Cerebellar cortex (tissue), 1 donor: ENCODE measurements around the gene FAT1.
"Not testable (repeated sequence)": the region's sequence is repeated elsewhere in the genome, so short reads cannot be mapped to it uniquely, and the experiment has no call there.

Source experiments
- DNase-seq: peaks from one replicate; pipeline ENCODE4 v3.0.0-alpha.2; 2015; ENCODE audit warnings: low spot score

FAT1 gene, protein sequence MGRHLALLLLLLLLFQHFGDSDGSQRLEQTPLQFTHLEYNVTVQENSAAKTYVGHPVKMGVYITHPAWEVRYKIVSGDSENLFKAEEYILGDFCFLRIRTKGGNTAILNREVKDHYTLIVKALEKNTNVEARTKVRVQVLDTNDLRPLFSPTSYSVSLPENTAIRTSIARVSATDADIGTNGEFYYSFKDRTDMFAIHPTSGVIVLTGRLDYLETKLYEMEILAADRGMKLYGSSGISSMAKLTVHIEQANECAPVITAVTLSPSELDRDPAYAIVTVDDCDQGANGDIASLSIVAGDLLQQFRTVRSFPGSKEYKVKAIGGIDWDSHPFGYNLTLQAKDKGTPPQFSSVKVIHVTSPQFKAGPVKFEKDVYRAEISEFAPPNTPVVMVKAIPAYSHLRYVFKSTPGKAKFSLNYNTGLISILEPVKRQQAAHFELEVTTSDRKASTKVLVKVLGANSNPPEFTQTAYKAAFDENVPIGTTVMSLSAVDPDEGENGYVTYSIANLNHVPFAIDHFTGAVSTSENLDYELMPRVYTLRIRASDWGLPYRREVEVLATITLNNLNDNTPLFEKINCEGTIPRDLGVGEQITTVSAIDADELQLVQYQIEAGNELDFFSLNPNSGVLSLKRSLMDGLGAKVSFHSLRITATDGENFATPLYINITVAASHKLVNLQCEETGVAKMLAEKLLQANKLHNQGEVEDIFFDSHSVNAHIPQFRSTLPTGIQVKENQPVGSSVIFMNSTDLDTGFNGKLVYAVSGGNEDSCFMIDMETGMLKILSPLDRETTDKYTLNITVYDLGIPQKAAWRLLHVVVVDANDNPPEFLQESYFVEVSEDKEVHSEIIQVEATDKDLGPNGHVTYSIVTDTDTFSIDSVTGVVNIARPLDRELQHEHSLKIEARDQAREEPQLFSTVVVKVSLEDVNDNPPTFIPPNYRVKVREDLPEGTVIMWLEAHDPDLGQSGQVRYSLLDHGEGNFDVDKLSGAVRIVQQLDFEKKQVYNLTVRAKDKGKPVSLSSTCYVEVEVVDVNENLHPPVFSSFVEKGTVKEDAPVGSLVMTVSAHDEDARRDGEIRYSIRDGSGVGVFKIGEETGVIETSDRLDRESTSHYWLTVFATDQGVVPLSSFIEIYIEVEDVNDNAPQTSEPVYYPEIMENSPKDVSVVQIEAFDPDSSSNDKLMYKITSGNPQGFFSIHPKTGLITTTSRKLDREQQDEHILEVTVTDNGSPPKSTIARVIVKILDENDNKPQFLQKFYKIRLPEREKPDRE (N-terminal part only)

DNA sequence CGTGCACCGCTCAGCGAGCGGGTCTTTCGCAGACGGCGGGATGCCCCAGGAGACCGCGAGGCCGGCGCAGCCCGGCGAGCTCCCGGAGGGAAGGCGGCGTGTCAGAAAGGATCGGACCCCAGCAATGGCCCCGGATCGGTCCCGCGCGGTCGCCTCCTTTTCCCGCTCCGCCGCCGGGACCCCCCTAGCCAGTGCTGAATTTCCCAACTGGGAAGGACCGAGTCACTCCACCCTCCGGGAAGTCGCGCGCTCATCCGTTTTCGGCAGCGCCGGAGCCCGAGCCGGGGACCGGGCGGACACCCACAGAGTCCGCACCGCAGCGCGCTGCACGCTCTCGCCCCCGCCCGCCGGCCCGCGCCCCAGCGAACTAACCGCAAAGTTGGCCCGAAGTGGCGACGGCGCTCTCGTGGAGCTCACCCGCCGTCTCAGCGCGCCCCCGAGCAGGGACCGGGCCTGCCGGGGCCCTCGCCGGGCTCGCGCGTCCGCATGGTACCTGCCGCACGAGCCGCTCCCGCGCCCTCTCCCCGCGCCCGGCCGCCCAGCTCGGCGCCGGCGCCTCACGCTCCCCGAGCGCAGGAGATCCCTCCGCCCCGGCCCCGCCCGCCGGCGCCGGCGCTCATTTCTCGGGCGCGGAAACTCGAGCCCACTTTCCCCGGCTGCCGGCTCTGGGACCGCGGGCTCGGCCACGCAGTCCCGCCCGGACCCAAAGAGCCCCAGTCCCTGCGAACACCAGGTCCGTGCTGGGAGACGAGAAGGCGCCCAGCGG is at the start of gene FAT1:
TSS of gene FAT1 (minus strand) at position 565 of the 766 bp plus-strand sequence. CDS start 14,029 bp downstream, outside the sequence.
- DNase-seq, result peak; percentile 60

GRCh38 chr4:186772936-186773487 is 49.4 kb upstream of the FAT1 start:
- DNase-seq, result no peak

- DNase-seq, result no peak
These were observed 48.0 kb upstream of the FAT1 start for GRCh38 chr4:186771624-186772023.

GRCh38 chr4:186770481-186771175 is 47.0 kb upstream of the FAT1 start:
- peak; percentile 6 for DNase-seq

DNA sequence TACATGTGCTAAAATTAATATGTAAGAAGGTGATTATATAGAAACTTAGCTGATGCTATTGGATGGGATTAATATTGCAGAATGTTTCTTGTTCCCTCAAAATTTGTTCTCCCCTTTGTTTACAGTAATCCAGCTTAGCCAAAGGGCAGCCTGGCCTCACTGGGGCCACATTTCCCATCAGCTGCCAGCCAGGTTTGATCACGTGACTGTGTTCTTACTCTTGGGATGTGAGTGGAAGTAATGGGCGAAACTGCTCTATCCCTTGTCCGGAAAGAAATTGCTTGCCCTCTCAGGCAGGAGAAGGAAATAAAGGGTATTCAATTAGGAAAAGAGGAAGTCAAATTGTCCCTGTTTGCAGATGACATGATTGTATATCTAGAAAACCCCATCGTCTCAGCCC is 44.1 kb upstream of the FAT1 start:
- DNase-seq, result no peak

DNA sequence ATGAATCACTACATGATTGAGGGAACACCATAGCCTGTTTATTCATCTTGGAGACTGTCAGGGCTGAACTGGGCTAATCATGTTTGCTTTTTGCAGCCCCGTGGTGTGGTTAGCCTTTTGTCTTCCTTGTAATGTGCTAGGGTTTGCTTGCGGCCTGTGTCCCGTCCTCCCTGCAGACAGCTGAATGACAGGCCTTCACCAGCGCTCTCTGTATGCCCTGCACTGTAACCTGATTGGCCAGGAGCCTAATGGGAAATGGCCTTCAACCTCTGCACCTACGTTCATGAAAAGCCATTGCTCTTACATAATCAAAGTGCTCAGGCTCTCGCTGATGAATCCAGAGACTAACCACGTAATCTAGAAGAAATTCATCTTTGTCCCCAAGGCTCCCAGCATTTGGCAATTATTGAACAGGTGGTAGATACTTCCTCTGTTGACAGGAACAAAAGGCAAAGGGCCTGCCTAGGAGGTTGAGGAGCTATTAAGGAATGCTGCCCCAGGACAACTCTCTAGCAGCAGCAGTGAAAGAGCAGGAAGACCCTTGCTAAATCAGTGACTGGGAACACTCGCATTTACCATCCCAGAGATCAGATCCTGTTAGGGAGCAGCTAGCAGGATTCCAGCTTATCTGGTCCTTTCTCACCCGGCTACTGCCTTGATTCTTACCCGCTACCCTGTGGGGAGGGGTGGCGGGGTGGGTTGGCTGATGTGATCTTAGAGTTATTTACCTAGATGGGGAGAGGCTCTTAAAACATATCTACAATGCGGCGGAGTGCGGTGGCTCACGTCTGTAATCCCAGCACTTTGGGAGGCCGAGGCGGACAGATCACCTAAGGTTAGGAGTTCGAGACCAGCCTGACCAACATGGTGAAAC is 42.3 kb upstream of the FAT1 start:
- DNase-seq, result no peak

- DNase-seq, result no peak
These were observed 41.5 kb upstream of the FAT1 start for GRCh38 chr4:186765138-186765537.

- DNase-seq, result no peak
These were observed 40.8 kb upstream of the FAT1 start for GRCh38 chr4:186764457-186764856.

GRCh38 chr4:186762865-186763264 is 39.2 kb upstream of the FAT1 start:
- no peak for DNase-seq

DNA sequence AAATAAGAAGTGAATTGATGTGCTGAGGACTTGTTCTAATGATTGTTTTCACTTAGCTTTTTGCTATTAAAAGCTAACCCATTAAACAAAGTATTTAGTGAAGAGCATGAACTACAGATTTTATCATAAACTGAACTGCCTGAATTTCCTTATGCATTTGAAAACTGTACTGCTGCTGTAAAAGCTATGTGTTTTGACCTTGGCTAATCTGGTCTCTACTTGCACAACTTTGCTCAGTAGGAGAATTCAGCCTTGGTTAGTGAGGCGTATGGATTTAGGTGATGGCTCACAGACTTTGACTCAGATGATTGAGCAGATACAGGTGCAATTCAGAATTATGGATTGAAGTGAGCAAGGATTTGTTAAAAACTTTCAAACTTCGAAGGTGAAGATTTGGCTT is 38.7 kb upstream of the FAT1 start:
- no peak for DNase-seq

GRCh38 chr4:186761956-186762355 is 38.3 kb upstream of the FAT1 start:
- not testable (repeated sequence) for DNase-seq

DNA sequence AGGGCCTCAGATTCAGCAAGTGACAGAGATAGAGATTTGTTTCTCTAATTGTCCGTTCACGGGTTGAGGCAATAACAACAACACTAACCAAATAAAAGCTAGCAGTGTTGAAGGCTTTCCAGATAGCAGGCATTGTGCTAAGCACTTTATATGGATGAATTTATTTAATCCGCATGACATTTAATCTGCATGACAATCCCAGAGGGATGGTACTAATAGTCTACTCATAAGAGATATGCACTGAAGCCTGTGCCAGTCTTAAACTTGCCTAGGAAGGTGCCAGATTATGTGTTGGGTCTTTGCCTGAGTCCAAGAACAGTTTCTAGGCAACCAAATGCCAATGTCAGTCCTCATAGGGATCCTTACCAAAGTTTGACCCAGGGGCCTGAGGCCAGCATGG is 37.7 kb upstream of the FAT1 start:
- DNase-seq, result no peak

DNA sequence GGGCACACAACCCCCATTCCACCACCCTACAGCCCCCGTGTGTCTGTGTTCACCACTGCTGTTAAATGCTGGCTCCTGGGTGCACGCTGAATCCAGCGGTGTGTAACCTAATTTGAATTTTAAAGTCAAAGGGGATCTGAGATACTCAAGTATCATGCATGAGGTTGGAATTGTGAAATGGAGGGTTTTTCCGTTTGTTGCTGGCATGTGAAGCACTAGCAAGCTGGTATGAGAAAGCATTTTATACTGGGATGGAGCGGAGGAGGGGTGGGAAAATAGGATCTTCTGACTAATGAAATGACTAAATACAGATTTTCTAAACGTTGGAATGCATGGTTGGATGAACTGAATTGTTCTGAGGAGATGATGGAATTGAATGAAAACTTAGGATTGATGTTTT is 36.9 kb upstream of the FAT1 start:
- no peak for DNase-seq

- no peak for DNase-seq
These were observed 36.3 kb upstream of the FAT1 start for GRCh38 chr4:186759990-186760389.

DNA sequence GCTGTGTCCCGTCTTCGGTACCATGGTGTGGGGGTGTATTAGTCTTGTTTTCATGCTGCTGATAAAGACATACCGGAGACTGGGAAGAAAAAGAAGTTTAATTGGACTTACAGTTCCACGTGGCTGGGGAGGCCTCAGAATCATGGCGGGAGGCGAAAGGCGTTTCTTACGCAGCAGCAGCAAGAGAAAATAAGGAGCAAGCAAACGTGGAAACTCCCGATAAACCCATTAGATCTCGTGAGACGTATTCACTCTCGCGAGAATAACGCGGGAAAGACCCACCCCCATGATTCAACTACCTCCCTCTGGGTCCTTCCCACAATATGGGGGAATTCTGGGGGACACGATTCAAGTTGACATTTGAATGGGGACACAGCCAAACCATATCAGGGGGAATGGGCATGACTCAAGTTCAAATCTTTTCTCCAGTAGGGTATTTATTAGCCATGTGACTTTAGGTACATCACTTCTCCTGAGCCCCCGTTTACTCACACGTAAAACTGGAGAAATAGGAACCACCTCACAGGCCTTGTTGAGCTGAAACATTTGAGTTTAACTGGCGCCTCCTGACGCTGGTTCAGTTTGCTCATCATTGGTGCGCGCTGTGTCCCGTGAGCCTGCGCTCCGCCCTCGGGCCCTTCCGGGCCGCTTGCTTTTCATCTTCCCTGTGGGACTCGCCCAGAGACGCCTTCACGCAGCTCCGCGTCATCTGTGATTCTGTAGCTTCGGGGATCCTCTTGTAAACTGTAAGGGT is 35.5 kb upstream of the FAT1 start:
- no peak for DNase-seq

GRCh38 chr4:186757696-186758355 is 34.2 kb upstream of the FAT1 start:
- no peak for DNase-seq

- not testable (repeated sequence) for DNase-seq
These were observed 32.9 kb upstream of the FAT1 start for GRCh38 chr4:186756550-186756949.
